PC-3 (cell line): ENCODE measurements around the gene PARM1.

Experiments
- EZH2 ChIP-seq: fragments of 300-600 bp; sonication (generic); IDR thresholded peaks from one replicate; pipeline ENCODE4 v1.6.1; 2017; ENCODE audit warnings: antibody characterized with exemption, mild to moderate bottlenecking, low read length; ENCODE audit not compliant: unreplicated experiment
- EZH2phosphoT487 ChIP-seq: fragments of 300-600 bp; sonication (generic); IDR thresholded peaks from 2 replicates; pipeline ENCODE4 v1.6.1; 2018; ENCODE audit warnings: mild to moderate bottlenecking, antibody characterized with exemption, low read length, borderline replicate concordance
- TF ChIP-seq, protein P1 (sequence below): fragments of 300-600 bp; sonication (generic); conservative IDR thresholded peaks from 2 replicates; pipeline ENCODE4 v1.5.1; 2017; ENCODE audit warnings: antibody characterized with exemption, low read depth, mild to moderate bottlenecking, low read length

GRCh38 chr4:75080888-75081287, 148.0 kb downstream of the PARM1 start:
- TF ChIP-seq, protein P1, sequence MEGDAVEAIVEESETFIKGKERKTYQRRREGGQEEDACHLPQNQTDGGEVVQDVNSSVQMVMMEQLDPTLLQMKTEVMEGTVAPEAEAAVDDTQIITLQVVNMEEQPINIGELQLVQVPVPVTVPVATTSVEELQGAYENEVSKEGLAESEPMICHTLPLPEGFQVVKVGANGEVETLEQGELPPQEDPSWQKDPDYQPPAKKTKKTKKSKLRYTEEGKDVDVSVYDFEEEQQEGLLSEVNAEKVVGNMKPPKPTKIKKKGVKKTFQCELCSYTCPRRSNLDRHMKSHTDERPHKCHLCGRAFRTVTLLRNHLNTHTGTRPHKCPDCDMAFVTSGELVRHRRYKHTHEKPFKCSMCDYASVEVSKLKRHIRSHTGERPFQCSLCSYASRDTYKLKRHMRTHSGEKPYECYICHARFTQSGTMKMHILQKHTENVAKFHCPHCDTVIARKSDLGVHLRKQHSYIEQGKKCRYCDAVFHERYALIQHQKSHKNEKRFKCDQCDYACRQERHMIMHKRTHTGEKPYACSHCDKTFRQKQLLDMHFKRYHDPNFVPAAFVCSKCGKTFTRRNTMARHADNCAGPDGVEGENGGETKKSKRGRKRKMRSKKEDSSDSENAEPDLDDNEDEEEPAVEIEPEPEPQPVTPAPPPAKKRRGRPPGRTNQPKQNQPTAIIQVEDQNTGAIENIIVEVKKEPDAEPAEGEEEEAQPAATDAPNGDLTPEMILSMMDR: no peak
- TF ChIP-seq EZH2 (no peak), EZH2phosphoT487 (no peak)
